Skeletal muscle tissue (tissue), 4 donors: ENCODE measurements around the gene ACCSL. TPM values are rescaled to one million over a fixed set of nuclear protein-coding genes. Genes with fewer than 3 reads are reported as not detected.

Source experiments
- H3K27ac ChIP-seq: one replicate; pipeline ENCODE4 v1.7.0; 2013; ENCODE audit warnings: mild to moderate bottlenecking, low read depth, low read length, inconsistent platforms
- H3K27me3 ChIP-seq, 3 donors: one replicate each; pipeline ENCODE4 v1.7.0; 2013; ENCODE audit warnings: low read length in 3 of 3; ENCODE audit not compliant: control insufficient read depth in 3 of 3, insufficient read depth in 3 of 3
- H3K36me3 ChIP-seq, 3 donors: one replicate each; pipeline ENCODE4 v1.7.0; 2013; ENCODE audit warnings: low read length in 3 of 3; ENCODE audit not compliant: control insufficient read depth in 3 of 3, insufficient read depth in 3 of 3
- H3K4me1 ChIP-seq, 3 donors: one replicate each; pipeline ENCODE4 v1.7.0; 2013; ENCODE audit warnings: low read length in 3 of 3, mild to moderate bottlenecking in 3 of 3; ENCODE audit not compliant: control insufficient read depth in 3 of 3, insufficient read depth in 3 of 3
- H3K4me3 ChIP-seq, 3 donors: one replicate each; pipeline ENCODE4 v1.7.0; 2013; ENCODE audit warnings: low read length in 3 of 3
- H3K9ac ChIP-seq, 3 donors: one replicate each; pipeline ENCODE4 v1.7.0; 2013; ENCODE audit warnings: low read length in 3 of 3, mild to moderate bottlenecking in 3 of 3, moderate library complexity in 2 of 3, low read depth in 1 of 3
- H3K9me3 ChIP-seq, 3 donors: one replicate each; pipeline ENCODE4 v1.7.0; 2013; ENCODE audit warnings: low read length in 3 of 3; ENCODE audit not compliant: control insufficient read depth in 3 of 3
- total RNA-seq: library from RNA; depleted of rRNA; stranded (reverse); fragments of >200 nt; gene quantifications from one replicate; pipeline ENCODE4 v1.2.3, GENCODE V29; 2014
- donor health status: Osteomylitis.

Gene ACCSL
- total RNA-seq, 1 donor from 2014 or later = not detected

DNA sequence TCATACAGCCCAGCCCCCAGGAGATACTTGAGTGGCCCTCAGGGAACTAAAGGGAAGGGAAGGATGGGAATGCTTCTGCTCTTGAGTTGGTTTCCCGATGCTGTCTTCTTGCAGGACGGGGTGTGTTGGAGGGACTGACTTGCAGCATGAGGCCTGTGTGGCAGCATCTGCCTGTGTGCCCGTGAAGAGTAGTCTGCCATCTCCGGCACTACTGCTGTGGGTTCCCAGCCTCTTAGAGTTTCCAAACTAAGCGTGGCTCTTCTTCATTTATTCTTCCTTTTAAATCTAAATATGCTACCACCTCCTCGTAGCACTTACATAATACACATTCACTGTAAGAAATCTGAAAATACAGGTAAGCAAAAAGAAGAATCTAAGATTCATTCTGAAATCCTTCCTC lies 60.5 kb downstream of the ACCSL start:
- Histone ChIP-seq H3K9me3 (no peaks in the 10 kb centered on the region), H3K27ac (no peak overlapping the region), H3K9ac (no peak overlapping the region), H3K27me3 (no peaks in the 10 kb centered on the region), H3K36me3 (peaks cover 13 to 25% (median 16%) of the 10 kb centered on the region in 3 donors), H3K4me1 (peaks cover 9 to 16% (median 14%) of the 10 kb centered on the region in 3 donors), H3K4me3 (no peak overlapping the region)

Other genes with a start within 250 kb of the ACCSL start
- 25.6 TPM for gene ALKBH3, start 167.2 kb upstream of the ACCSL start, total RNA-seq
- 17.2 TPM for gene C11orf96, start 105.3 kb upstream of the ACCSL start, total RNA-seq
- 20.9 TPM for gene ACCS, start 18.3 kb downstream of the ACCSL start, total RNA-seq
- 106 TPM for gene EXT2, start 47.7 kb downstream of the ACCSL start, total RNA-seq